NOMO-1 treated with DMSO at 0.1 percent for 48 hours (cell line): Measurements from ENCODE around the gene MRPL58.
A peak's percentile ranks its signal among the peaks of the same experiment; 100 is the strongest.
"Not testable (repeated sequence)": the region's sequence is repeated elsewhere in the genome, so short reads cannot be mapped to it uniquely, and the experiment has no call there.

Experiments used
- DNase-seq: peaks from one replicate; lab custom pipeline; 2025; ENCODE audit not compliant: unreplicated experiment; lab: John Stamatoyannopoulos, UW

Gene MRPL58

GRCh38 chr17:75012096-75012345 lies 449 bp upstream of the MRPL58 start:
- DNase-seq, result no peak

DNA sequence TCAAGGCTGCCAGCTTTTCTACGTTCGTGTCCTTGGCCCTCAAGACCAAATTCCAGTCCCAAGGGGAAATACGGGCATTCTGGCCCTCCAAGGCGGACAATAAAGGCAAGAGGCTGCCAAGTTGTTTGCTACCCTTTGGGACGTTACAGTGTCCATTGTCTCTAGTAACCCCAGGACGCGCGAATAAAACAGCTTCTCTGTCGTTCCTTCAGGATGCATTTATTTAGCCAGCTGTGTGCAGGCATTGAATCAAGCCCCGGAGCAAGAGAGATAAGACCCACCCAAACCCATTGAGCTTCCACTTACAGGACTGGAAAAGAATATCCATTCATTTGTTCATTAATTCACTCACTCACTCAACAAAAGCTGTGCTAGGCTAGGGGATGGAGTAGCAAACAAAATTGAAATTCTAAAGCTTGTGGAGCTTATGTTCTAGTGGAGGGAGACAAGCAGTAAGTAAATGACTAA lies 656 bp downstream of the MRPL58 start:
- DNase-seq, result no peak

DNA sequence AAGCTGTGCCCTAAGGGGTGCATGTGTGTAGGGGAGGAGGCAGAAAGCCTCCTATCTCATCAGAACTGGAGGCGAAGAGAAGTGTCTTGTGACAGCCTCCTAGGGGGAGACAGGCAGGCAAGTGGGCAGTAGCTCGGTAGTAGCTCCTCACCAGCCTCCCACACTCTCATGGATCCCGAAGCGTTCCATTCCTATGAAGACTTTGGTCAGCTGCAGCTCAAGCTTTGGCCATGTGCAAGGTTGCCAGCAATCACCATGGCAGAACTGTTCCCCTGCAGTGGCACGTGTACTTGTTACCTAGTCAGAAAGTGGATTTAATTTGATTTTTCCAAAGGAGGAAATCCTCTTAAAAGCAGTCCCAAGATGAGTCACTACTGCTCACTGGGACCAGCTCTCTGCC lies 6.7 kb downstream of the MRPL58 start:
- no peak for DNase-seq

- DNase-seq, result no peak
Measured at GRCh38 chr17:75019710-75020109, 7.2 kb downstream of the MRPL58 start.

- DNase-seq, result no peak
Measured at GRCh38 chr17:75020331-75021110, 8.1 kb downstream of the MRPL58 start.

GRCh38 chr17:75024686-75025397 lies 12.4 kb downstream of the MRPL58 start:
- peak; percentile 17 for DNase-seq

DNA sequence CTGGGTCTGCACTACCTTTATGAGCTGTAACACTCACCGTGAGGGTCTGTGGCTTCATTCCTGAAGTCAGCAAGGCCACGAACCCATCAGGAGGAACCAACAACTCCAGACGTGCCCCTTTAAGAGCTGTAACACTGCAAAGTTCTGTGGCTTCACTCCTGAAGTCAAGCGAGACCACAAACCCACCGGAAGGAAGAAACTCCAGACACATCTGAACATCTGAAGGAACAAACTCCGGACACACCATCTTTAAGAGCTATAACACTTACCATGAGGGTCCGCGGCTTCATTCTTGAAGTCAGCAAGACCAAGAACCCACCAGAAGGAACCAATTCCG lies 12.9 kb downstream of the MRPL58 start:
- DNase-seq, result peak; percentile 17

DNA sequence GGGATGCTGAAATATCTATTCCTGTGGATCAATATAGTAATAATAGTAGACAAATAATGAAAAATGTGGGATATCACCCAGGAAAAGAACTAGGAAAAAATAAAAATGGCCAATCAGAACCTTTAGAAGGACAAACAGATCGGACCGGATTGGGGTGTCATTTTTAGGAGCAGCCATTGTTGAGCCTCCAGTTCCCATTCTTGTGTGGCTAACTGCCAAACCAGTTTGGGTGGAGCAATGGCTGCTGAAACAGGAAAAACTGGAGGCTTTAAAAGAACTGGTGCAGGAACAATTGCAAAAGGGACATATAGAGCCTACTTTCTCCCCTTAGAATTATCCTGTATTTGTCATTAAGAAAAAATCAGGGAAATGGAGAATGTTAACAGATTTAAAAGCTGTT lies 14.2 kb downstream of the MRPL58 start:
- not testable (repeated sequence) for DNase-seq

DNA sequence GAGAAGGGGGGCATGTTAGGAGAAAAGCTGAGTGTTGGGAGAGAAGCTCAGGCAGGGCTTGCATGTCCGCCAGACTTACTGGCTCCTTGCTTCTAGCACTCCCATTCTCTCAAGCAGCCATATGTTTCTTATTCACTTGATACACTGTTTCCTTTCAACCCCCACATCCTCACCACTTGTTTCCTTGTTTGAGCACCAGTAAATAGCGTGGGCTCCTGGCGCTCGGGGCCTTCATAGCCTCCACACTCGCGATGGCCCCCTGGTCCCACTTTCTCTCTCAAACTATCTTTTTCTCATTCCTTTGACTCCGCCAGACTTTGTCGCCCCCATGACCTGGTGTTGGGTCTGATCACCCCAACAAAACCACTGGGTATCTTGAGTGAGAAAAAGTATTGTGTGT lies 17.7 kb downstream of the MRPL58 start:
- no peak for DNase-seq

GRCh38 chr17:75031972-75032719 lies 19.7 kb downstream of the MRPL58 start:
- DNase-seq, result no peak

- no peak for DNase-seq
Measured at GRCh38 chr17:75032720-75033280, 20.3 kb downstream of the MRPL58 start.

GRCh38 chr17:75033346-75034235 lies 21.1 kb downstream of the MRPL58 start:
- DNase-seq, result peak; percentile 50

GRCh38 chr17:75034236-75034908 lies 21.9 kb downstream of the MRPL58 start:
- DNase-seq, result peak; percentile 87

GRCh38 chr17:75036643-75037268 lies 24.3 kb downstream of the MRPL58 start:
- no peak for DNase-seq

- no peak for DNase-seq
Measured at GRCh38 chr17:75039238-75039637, 26.8 kb downstream of the MRPL58 start.

DNA sequence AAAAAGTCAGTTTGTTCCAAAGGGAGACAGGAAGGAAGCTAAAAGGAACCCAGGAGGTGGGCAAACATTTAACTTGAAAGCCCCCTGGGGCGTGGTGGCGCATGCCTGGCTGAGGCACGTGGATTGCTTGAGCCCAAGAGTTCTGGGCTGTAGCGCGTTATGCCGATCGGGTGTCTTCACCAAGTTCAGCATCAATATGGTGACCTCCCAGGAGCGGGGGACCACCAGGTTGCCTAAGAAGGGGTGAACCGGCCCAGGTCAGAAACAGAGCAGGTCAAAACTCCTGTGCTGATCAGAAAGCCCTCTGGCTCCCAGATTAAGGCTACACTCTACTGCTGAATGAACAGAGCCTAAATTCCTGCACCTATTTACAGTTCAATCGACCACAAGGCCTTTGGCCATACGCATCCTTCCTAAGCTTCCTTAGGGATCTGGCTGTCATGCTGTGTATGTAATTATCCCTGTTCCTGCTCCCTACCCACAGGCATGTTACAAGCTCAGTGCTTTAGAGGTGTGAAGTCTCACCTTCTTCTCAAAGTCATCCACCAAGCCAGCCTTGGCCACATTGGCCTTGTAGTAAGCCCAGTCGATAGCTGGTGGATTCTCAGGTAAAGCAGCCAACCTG lies 29.3 kb downstream of the MRPL58 start:
- no peak for DNase-seq

DNA sequence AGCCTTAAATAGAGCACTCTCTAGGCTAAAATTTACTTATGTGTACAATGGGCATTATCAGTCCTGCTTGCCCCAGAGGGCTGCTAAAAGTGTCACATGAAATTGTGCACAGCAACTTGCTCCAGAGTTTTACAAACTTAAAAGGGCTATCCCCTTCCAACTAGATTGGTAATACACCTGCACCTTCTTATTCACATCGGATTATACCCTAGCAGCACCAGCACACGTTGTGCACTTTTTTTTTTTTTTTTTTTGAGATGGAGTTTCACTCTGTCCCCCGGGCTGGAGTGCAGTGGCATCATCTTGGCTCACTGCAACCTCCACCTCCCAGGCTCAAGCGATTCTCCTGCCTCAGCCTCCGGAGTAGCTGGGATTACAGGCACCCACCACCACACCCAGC lies 31.3 kb downstream of the MRPL58 start:
- DNase-seq, result not testable (repeated sequence)

DNA sequence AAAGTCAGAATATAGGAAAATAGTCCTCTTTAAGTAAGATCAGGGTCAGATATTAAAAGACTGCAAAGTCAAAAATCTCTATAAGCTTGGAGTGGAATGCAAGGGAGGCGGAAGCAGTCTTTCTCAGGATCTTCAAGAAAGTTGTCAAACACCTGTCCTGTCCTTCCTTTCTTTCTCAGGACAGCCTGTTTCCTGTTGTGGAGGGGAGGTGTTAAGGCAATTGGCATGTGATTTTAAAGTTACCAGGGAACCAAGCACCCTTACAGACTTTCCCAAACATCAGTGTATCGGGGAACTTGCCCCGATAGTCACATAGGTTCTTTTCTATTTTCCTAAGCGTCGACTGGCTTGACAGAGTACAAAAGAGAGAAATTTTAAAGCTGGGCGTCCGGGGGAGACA lies 32.2 kb downstream of the MRPL58 start:
- no peak for DNase-seq

GRCh38 chr17:75045946-75046406 lies 33.5 kb downstream of the MRPL58 start:
- DNase-seq, result not testable (repeated sequence)
